Right hindlimb (tissue), 1 donor: ENCODE measurements around the gene RALGPS1.

Source experiments
- DNase-seq: peaks from one replicate; pipeline ENCODE4 v3.0.0-alpha.2; 2018

RALGPS1 gene

GRCh38 chr9:126906091-126906490 is 8.5 kb upstream of the RALGPS1 start:
- DNase-seq: no peak

- no peak for DNase-seq
These were observed 7.5 kb upstream of the RALGPS1 start for GRCh38 chr9:126907058-126907457.

GRCh38 chr9:126915281-126915816 is 767 bp downstream of the RALGPS1 start:
- DNase-seq: peak; percentile 27

- DNase-seq: no peak
These were observed 1.4 kb downstream of the RALGPS1 start for GRCh38 chr9:126915846-126916543.

GRCh38 chr9:126916909-126917308 is 2.3 kb downstream of the RALGPS1 start:
- no peak for DNase-seq

- DNase-seq: no peak
These were observed 4.6 kb downstream of the RALGPS1 start for GRCh38 chr9:126919193-126919592.

- DNase-seq: no peak
These were observed 11.3 kb downstream of the RALGPS1 start for GRCh38 chr9:126925876-126926275.

GRCh38 chr9:126926364-126926763 is 11.8 kb downstream of the RALGPS1 start:
- no peak for DNase-seq

- DNase-seq: no peak
These were observed 12.8 kb downstream of the RALGPS1 start for GRCh38 chr9:126927419-126927818.

- DNase-seq: no peak
These were observed 18.3 kb downstream of the RALGPS1 start for GRCh38 chr9:126932871-126933321.

GRCh38 chr9:126933334-126933980 is 18.9 kb downstream of the RALGPS1 start:
- no peak for DNase-seq

GRCh38 chr9:126934441-126934840 is 19.9 kb downstream of the RALGPS1 start:
- no peak for DNase-seq

- no peak for DNase-seq
These were observed 21.0 kb downstream of the RALGPS1 start for GRCh38 chr9:126935630-126936029.

GRCh38 chr9:126937444-126937843 is 22.9 kb downstream of the RALGPS1 start:
- DNase-seq: no peak

GRCh38 chr9:126938327-126938726 is 23.7 kb downstream of the RALGPS1 start:
- no peak for DNase-seq

GRCh38 chr9:126939821-126940221 is 25.2 kb downstream of the RALGPS1 start:
- DNase-seq: no peak

- DNase-seq: no peak
These were observed 27.8 kb downstream of the RALGPS1 start for GRCh38 chr9:126942399-126942798.

- no peak for DNase-seq
These were observed 31.1 kb downstream of the RALGPS1 start for GRCh38 chr9:126945682-126946081.

GRCh38 chr9:126947529-126947928 is 32.9 kb downstream of the RALGPS1 start:
- no peak for DNase-seq

GRCh38 chr9:126952205-126952977 is 37.8 kb downstream of the RALGPS1 start:
- DNase-seq: peak; percentile 76

GRCh38 chr9:126953041-126953809 is 38.6 kb downstream of the RALGPS1 start:
- DNase-seq: peak; percentile 80

- DNase-seq: no peak
These were observed 41.2 kb downstream of the RALGPS1 start for GRCh38 chr9:126955811-126956210.
